GM18507 (cell line): Measurements from ENCODE around the gene RAB34.
A peak's percentile ranks its signal among the peaks of the same experiment; 100 is the strongest.

Experiments used
- DNase-seq: peaks from one replicate; pipeline ENCODE4 v3.0.0; 2011; ENCODE audit warnings: low read depth; ENCODE audit not compliant: insufficient read length; ENCODE audit errors: extremely low spot score
- FAIRE-seq: peaks from 2 replicates; lab custom pipeline; 2011; peaks lifted over from hg19 to GRCh38; lab: Jason Lieb, UNC

The RAB34 gene

DNA sequence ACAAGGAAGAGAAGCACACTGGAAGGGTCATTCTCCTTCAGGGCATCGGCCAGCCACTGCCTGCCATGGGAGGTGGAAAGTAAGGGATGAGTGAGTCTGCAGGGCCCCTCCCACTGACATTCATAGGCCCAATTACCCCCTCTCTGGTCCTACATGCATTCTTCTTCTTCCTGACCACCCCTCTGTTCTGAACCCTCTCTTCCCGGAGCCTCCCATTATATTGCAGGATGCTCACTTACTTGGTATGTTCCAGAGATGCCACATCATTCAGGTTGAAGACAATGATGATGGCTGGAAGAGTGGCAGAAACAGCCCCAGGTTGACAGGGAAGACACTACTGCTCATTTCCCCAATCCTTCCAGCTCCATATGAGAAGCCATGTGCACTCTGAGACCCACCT lies 2.5 kb downstream of the RAB34 start:
- FAIRE-seq (no peak), DNase-seq (no peak)

DNA sequence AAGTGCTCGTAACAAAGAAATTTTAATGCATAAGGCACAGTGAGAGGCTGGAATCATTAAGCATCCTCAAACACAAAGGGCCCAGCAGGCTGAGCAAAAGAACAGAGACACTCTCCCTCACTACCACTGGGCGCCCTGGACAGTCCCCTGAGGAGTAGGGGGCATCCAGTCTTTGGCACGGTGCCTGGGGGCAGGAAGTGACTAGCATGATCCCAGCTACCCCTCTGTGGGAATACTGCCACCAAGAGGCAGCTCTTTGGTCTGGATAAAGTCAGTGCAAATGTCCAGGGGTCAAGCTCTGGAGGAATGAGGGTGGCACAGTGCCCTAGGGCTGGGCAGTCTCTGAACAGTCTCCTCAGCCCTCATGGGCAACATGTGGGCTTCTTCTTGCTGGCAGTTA lies 3.4 kb downstream of the RAB34 start:
- FAIRE-seq: no peak
- DNase-seq: no peak

DNA sequence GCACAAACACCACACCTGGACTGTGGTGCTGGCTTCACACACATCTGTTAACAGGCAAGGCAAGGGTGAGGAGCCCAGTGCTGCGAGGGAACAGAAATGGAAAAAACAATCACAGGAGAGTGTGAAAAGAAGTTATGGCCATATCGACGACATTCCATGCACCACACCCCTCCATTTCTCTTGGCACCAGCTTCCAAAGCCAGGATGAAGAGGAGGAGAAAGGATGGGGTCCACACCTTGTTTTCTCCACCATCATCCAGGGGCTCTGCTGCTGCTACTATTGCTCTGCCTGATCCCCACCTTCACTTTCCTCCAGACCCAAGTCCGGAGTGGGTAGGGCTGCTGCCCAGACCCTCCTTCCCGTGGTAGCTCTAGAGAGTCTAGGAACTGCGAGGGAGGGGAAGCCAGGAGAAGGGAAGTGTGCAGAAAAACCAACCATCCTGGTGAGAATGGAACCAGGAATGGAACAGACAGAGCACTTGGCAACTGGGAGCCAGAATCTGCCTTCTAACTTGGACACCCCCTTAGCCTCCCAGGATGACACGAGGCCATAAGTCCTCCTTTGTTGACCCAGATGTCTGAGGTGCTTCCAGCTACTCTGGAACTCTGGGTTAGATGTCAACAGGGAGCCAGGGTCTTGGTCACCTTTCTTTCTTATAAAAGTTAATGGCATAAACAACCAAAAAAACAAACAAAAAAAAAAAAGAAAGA lies 4.8 kb downstream of the RAB34 start:
- no peak for FAIRE-seq
- DNase-seq: no peak

DNA sequence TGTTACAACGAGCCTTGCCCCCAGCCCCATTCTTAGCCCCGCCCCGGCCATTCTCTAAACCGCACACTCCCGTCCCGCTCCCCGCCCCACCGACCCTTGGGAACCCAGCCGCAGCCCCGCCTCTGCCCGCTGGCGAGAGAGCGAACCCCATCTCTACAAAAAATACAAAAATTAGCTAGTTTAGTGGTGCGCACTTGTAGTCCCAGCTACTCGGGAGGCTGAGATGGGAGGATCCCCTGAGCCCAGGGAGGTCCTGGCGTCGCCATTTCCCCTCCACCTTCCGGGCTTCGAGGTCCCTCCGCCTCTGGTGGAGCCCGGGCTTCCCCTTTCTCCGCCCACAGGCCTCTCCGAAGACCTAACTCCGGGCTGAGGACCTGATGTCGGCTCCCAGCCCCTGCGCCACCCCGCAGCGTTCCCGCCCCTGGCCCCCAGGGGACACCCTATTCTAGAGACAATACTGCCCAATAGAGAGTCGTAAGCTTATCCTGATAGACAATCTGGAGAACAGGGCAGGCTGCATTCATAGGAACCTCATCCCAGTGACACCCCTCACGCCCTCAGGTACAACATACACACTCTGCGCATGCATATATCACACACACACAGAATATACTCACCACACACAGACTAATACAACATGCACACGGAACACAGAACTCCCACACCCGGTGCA lies 5.5 kb downstream of the RAB34 start:
- FAIRE-seq: peak; percentile 70
- no peak for DNase-seq

DNA sequence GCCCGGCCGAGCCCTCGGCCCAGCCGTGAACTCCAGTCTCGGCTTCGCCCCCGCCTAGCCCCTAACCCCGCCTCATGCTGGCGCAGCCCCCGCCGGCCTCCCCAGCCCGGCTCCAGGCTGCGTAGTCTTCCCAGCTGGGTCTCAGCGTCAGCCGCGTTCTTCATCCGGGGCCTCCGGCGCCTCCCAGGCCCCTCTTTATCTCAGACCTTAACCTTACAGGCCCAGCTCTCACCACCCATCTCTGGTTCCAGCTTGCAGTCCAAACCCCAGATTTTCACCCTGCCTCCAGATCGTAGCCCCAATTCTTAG lies 6.0 kb downstream of the RAB34 start, which contains the start of gene PROCA1:
Gene PROCA1 (minus strand): TSS at position 166 of the 309 bp plus-strand sequence. CDS start 228 bp downstream, outside the sequence.
- FAIRE-seq (no peak), DNase-seq (no peak)

DNA sequence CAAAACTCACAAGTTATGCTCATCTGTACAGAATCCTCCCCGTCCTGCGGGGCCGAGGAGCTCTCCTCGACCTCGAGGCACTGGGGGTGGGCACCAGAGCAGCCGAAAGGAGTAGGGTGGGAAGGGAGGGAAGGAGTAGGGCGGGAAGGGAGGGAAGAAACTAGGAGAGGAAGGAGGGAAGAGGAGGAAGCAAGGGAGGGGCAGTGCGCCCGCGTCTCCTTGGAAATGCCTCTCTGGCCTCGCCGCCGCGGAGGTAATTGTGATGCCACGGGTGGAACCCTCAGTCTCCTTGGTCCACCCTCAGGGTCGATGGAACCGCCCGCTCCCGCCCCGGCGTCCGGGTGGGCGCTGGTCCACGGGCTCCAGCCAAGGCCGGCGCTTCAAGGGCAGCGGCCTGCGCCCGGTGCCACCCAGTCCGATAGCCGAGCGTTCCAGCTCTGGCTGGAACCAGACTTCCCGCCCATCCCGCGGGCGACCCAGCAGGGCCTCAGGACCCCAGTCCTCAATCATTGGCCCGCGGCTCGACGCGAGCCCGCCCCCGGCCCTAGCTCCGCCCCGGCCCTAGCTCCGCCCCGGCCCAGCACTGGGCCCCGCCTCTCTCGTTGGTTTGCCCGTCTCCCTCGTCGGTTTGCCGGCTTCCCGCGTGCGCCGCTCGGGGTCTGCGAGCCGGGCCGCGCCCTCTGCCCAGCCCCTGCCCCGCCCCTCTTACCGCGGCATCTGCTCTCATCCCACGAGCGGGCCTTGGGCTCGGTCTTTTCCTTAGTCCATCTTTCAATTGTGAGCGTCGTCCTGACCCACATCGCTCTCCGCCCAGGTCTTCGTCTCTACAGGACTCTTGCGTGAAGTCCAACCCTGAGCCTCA lies 6.6 kb downstream of the RAB34 start:
- DNase-seq (peak; percentile 86), FAIRE-seq (peak; percentile 78)

DNA sequence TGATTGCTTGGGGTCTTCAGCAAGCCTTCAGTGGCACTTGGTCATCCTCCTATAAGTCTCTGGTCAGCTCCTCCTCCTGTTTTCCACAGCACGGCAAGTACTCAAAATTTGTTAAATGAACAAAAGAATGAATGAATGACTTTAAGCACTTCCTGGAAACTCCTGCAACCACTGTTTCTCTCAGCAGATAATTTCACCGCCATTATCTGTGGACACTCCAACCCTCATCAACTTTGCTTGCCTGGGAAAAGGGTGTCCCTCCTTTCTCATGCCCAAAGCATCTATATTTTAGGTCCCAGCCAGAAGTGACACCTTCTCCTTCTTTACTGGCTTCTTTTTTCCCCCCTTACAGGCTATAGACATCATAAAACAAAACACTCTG lies 10.3 kb downstream of the RAB34 start:
- DNase-seq (no peak), FAIRE-seq (no peak)

DNA sequence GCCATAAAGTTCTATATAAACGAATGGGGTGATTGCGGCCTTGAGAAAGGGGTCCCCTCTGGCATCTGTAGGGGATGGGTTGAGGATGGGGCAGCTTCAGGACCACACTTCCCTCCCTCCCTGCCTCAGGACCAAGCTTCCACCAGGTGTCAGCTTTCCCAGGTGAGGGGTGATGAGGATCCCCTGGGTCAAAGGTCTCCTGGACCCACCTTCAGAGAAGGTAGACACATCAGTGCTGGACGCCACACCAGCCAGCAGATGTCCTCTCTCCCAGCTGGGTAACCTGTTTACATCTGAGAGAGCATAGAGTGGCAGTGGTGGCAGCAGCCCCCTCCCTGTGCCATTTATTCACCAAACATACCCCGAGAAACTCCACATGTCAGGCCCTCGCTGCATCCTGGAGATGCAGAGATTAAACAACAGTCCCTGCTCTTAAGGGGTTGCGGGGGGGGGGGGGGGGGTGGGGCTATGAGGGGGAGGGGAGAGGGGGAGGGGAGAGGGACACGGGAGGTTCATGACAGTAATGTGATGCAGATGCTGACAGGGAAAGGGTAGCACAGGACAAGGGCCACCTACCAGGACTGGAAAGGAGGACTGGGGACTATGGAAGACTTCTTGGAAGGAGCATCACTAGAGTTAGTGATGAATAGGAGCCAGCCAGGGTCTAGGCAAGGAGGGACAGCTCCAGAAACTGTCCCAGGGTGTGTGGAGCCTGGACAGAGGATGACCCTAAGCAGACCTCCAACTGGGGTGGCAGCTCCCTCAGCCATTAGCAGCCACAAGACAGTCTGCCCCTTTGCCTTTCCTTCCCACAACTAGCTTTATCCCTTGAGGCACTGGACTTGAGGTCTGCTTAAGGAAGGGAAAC lies 11.0 kb downstream of the RAB34 start:
- no peak for FAIRE-seq
- DNase-seq: no peak

DNA sequence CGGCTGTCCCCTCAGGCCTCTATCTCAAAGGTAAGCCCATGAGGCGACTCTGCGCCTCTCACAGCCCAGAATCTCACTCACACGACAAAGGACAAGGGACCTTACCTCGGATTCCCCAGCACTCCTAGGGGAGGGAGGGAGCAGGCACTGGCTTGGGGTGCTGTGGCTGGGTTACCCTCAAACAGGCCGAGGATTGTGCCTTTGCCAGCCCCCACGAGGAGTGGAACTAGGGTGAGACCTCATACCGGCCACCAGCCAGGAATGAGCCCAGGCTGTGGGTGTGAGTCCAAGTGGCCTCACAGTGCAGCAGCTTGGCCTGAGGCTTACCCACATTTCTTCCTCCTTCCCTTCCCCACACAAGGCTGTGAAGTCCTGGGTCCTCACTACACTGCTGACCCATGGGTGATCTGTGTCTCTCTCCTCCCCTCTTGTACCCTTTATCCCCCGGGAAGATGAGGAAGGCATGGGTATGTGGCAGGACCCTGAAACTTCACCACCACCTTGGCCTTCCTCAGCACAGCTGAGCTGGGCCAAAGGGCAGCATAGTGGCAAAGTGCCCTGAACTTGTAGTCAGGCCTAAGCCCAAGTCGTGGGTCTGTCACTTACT lies 11.8 kb downstream of the RAB34 start:
- DNase-seq (no peak), FAIRE-seq (no peak)

DNA sequence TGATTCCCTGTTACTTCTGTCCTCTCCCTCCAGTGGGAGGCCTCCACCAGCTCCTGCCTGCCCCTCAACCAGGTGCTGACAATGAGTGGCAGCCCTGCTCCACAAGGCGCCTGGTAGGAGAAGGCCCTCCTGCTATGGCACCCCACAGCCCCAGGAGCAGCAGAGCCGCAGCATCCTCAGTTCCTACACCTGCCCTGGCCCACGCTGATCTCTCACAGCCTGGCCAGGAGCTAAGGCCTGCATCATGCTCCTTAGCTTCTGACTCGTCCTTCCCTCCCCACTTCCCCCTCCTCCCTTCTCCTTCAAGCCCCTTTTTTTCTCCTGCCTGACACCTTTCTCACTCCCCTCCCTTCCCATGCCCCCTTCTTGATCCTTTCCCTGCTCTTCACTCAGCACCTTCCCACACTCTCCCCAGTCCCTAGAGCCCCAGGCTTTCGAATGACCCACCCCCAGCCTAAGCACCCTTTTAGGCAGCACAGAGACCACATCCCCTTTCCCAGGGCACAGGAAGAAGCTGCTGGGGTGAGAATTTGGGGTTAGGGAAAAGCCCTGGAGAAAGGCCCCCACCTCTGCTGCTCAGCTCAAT lies 12.5 kb downstream of the RAB34 start:
- no peak for DNase-seq
- no peak for FAIRE-seq

DNA sequence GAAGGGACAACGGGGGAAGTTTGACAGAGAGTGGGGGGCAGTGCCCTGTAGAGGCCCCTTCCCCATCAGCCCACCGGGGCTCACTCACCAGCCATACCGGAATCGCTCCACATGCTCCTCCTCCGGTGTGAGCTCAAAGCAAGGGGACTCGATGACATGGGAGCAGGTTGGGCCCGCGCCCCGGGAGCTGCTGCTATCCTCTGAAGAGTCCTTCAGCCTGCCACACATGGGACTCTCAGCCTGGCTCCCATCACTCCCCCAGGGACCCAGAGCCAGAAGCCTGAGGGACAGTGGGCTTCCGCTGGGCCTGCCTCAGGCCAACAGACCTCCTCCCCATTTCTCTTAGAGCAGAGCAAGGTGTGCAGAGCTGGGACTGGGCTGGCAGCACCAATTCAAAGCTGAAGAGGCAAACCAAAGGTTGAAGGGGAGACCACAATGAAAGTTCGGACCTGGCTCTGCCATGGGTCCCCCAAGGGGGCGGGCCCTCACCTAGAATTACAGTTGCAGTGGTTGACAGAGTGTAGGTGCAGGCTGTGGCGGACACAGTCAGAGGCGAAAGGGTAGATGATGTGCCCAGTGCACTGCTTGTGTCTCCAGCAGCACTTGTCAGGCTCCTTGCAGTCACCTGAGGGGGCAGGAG lies 13.3 kb downstream of the RAB34 start:
- no peak for FAIRE-seq
- DNase-seq: no peak

DNA sequence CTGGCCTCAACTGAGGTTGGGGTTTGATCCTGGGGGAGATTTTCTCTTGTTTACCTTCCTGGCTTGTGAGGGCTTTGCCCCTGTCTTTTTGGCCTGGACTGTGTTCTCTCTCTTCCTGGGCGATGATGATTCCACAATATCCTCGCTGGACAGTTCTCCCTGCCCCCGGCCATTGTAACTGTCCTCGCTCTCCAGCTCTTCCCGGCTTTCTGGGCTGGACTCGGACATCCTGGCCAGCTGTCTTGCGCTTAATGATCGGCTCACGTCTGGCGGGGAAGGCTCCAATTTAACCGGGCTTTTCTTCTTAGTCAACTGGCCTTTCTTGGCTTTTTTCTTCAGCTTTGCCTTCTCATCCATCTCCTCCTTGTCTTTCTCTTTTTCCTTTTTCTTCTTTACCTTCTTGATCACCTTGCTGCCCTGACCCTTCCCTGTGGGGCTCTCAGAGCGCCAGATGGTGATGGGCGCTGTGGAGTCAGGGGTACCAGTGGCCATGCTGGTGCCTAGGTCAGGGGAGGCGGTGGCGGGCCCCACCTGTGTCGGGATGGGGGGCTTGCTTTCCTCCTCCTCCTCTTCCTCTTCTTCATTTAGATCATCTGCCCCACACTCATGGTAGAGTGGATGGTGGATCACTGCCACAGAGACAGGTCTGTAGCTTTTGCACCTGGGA lies 14.0 kb downstream of the RAB34 start:
- no peak for FAIRE-seq

DNA sequence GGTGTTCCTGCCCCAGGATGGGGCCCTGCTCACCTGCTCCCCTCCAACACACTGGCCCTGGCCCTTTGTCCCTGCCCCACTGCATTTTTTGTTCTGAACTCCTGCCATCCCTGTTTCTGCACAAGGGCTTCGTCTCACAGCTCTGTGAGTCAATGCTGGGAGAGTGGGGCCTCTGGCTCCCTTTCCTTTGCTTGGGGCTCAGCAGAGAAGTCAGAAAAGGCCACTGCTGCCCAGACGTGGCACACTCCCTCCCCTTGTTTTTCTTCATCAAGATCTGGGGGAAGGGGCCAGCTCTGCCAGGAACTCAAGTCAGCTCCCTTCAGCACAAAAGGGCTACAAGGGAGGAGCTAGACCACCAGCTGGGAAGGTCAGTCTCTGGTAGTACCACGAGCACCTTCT lies 14.9 kb downstream of the RAB34 start:
- no peak for DNase-seq
- FAIRE-seq: no peak

More for the DNA sequence above, 14.0 kb downstream of the RAB34 start:
- DNase-seq: no peak

DNA sequence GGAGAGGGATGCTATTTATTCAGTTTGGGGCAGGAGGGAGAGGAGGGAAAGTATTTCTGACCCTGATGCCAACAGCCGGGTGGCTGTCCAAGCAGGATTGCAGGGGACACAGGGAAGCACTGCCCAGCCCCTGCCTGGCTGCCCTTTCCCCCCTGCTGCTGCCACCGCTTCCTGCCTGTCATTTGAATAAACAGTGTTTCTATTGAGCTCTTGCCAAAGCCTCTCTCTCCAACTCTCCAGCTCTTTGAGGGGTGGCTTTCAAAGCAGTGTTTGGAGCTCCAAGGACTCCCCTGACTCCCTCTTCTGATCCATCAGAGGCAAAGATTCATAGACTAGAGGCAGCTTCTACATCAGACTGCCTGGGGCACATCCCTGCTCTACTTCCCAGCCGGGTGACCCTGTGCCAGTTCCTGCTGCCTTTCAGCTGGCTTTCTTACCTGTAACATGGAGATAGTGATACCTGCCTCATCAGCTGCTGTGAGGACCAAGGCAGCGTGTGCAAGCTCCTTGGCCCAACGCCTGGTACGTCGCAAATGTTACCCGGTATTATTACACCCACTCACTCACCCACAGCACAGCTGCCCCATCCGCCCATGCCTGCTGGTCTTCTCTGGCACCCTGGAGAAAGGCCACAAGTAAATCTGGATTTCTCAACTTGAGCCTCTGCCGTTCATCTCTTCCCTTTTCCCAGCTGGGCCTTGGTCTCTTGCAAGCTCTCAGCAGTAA lies 15.5 kb downstream of the RAB34 start:
- no peak for FAIRE-seq
- no peak for DNase-seq

DNA sequence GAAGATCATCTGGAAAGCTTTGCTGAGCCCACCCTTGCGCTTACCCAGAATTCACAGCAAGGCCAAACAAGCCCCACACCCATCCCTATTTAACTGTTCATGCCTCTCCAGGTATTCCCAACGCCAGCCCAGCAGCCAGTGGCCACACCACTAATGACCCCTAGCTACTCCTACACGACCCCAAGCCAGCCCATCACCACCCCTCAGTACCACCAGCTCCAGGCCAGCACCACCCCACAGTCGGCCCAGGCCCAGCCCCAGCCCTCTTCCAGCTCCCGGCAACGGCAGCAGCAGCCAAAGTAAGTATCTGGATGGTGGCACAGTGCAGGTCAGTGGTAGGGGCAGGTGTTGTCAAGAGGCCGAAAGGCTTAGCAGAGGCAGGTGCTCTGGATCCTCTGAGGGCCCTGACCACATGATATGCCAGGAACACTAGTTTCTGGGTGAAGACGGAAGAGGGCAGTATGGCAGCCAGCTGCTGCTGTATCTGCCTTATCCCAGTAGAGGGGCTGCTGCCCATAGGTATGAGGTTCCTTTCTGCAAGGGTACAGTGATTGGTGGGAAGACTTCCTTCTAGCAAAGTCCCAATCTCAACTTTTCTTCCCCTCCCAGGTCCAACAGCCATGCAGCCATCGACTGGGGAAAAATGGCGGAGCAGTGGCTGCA lies 16.7 kb downstream of the RAB34 start:
- no peak for FAIRE-seq

DNA sequence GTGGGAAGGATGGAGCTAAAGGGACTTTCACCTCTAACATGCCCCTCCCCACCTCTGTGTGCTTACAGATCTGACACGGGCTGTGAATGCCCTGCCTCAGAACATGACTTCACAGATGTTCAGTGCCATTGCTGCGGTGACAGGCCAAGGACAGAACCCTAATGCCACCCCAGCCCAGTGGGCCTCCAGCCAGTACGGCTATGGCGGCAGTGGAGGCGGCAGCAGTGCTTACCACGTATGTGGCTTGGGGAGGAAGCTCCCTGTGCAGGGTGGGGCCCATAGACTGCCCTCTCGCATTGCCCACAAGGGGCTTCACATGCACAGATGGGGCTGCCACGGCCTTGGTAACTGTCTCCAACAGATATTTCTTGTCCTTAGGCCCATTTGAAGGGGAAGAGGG lies 17.4 kb downstream of the RAB34 start:
- FAIRE-seq (no peak), DNase-seq (no peak)

More for the DNA sequence above, 16.7 kb downstream of the RAB34 start:
- no peak for DNase-seq
